Fibroblast of skin of back (primary cell): Measurements from ENCODE around the gene CLEC3A. TPM values are rescaled to one million over a fixed set of nuclear protein-coding genes. Genes with fewer than 3 reads are reported as not detected.
"Not testable (repeated sequence)": the region's sequence is repeated elsewhere in the genome, so short reads cannot be mapped to it uniquely, and the experiment has no call there.

ENCODE experiments used
- DNase-seq: peaks from one replicate; pipeline ENCODE4 v3.0.0-alpha.2; 2013
- polyA plus RNA-seq, 2 experiments: library from polyadenylated mRNA; unstranded; fragments of 120-200 nt; gene quantifications; one replicate each; pipeline ENCODE4 v1.2.1, GENCODE V29; 2013; ENCODE audit not compliant: insufficient read length in 2 of 2

Gene CLEC3A, protein sequence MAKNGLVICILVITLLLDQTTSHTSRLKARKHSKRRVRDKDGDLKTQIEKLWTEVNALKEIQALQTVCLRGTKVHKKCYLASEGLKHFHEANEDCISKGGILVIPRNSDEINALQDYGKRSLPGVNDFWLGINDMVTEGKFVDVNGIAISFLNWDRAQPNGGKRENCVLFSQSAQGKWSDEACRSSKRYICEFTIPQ
- polyA plus RNA-seq (2013, experiment 1 of 2; ENCODE audit: insufficient read length): not detected
- polyA plus RNA-seq (2013, experiment 2 of 2; ENCODE audit: insufficient read length): not detected

DNA sequence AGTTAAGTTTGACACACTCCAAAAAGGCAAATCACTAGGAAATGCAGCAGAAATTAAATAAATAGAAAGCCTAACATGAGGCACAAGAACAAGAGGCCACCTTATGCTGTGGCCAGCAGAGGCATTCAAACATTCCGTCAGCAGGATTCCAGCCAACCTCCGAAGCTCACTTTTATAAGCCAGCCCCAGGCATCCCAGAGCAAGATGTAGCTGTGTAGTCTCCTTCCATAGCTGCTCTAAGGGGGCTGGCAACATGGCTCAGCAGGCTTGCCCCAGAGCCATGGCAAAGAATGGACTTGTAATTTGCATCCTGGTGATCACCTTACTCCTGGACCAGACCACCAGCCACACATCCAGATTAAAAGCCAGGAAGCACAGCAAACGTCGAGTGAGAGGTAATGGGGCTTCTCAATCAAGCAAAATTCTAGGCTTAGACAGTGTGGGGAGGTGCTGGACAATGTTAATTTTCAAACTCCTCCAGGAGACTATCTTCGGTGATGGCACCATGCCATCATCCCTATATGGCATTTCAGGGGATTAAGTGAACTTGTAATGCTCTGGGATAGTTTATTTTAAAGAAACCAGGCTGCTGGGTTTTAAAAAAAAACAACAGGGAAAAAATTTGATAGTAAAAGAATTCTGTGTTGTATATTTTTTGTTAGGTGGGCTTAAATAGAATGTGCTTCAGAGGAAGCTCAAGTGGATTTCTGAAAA is at the start of gene CLEC3A:
Gene CLEC3A (plus strand): TSS at position 202 of the 714 bp plus-strand sequence. CDS start 79 bp downstream, at position 281.
- DNase-seq: no peak

DNA sequence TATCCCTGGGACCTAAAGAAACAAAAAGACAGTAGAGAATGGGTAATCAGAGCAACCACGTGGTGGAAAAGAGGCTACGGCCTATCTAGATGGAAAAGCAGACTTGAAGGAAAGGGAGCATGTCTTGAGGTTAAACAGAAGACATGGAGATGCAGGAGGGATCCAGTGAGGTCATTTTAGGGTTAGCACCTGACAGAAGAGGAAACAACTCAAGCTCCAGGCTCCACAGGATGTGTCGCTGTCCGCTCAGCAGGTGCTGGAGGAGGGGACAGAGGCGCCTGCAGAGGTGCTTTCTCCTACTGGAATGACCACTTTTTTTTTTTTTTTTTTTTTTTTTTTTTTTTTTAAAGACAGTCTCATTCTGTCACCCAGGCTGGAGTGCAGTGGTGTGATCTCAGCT is 47.5 kb upstream of the CLEC3A start:
- no peak for DNase-seq

DNA sequence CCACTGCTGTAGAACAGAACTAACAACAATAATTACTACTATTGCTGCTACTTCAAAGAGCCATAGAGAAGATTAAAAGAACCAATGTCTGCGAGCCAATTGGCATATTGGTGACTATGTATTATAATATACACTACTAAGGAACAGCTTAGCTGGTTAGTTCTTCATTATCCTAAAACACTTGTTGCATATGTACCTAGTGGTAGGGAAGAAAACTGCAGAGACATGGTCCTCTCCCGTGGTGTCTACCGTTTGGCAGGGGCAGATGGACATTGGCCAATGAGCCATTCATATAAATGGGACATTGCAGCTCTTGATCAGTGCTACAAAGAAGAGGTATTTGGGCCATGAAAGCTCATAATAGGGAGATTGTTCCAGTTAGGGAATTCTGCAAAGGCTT is 46.4 kb upstream of the CLEC3A start:
- no peak for DNase-seq

DNA sequence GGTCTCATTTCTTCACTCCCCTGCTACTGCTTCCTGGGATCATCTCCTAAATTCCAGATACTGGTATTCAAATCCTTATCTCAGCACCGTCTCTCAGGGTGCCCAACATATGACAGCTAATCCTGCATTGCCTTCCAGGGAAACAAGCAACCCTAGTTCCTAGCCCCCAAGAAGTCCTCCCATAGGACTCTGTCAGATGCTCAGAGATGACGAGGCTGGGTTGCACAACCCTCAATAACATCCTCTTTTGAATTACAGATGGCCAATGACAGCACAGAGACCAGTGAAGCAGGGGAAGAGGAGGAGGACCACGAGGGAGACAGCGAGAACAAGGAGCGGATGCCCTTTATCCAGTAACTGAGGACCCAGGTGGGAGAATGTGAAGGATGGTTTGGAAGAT is 45.0 kb upstream of the CLEC3A start:
- DNase-seq: no peak

DNA sequence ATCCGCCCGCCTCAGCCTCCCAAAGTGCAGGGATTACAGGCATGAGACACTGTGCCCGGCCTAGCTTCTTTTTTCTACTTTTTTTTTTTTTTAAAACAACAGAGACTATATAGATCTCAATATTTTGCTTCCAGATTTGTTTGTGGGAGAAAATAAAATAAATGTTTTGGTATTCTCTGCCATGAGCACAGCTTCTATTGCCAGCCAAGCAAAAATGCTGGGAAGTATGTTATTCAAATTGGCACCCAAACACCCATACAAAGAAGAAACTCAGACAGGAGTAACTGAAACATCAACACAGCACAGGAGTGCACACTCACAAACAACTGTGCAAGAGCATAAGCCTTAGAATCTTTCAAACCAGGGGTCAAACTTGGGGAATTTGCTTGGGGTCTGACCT is 37.2 kb upstream of the CLEC3A start:
- no peak for DNase-seq

DNA sequence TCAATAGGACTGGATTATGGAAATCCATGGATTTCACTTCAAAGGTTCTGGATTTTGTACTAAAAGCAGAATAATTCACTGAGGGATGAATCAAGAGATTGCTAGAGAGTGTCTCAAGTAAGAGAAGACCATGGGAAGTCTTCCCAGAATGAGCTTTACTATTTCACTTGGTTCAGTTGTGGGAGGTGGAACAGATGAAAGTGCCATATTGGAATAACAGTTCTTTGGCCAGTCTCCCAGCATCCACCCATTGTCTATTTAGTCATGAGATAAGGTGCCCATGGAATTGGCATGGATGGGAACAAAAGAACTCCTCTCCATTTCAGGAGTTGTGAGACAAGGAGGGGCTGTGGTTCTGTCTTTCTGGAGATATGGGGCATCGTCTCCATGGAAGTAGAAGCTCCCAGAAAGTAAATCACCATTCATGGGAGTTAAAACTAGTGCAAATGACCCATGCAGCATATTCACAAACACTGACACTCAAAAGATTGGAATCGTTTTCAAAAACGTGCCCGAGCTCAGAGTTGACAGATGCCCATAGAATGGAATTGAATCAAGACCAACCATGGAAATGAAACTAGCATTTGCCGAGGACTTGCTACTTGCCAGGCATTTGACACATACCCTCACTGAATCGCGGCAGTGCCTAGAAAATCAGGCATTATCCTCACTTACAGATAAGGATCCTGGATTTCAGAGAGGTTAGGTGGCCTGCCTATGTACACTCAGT is 36.2 kb upstream of the CLEC3A start:
- no peak for DNase-seq

DNA sequence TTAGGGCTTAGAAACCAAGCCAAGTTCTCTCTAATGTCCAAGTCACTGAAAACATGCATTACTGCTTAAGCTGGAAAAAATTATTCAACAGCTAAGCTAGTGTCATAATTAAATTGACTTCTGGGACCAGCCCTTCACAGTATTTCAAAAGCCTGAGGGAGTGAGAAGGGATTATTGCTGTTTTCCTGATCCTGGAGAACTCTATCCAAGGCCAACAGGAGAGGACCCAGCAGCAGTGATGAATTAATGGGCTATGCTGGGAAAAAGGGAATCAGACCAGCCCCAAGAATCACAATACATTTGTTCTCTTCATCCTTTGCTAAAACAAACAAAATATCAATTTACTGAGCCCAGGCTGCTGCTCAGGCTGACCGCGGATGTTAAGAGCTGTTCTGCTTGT is 34.5 kb upstream of the CLEC3A start:
- DNase-seq: no peak

DNA sequence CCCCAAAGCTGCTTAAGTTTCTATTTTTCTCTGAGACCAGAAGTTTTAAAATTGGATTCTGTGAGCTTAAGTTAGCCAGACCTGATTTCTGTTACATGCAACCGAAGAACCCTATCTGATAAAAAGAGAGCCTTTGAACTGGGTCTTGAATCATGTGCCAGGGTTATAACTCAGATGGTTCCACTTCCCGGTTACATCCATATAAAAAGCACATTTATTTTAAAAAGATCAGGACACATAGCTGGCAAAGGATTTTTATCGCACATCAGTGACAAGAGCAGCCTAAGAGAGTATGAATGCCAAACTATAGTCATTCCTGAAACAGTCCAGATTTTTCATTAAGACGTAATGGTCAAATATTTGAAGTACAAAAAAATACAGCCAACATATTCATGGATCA is 32.5 kb upstream of the CLEC3A start:
- DNase-seq: no peak

DNA sequence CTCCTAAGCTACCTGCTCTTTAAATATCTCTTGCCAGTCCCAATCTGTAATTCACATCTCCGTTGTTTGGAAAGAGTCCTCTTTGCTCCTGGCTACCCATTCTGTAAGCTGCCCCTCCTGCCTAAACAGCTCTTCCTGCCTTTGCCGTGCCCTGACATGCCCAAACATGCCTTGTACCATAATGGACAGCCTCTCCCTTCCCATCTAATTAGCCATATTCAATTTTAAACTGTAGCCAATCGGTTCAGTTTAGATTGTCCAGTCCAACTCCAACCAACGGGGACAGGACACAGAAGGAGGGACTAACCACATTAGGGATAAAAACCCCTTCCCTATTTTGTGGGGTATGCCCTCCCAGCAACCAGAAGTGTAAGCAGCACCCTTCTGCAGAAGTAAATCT is 30.6 kb upstream of the CLEC3A start:
- no peak for DNase-seq

DNA sequence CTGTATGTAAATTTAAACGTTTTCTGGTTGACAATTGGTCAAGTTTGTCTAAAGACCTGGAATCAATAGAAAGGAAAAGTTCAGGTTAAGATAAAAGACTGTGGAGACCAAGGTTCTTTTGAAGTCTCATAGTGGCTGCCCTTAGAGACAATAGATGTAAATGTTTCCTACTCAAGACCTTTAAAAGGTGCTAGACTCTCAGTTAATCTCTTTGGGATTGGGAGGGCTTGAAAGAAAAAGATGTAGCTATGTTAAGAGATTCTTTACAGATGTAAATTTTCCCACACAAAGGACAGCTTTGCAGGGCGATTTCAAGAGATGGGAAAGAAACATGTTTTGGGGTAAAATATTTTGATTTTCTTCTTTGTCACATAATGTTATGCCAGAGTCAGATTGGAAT is 30.0 kb upstream of the CLEC3A start:
- not testable (repeated sequence) for DNase-seq

DNA sequence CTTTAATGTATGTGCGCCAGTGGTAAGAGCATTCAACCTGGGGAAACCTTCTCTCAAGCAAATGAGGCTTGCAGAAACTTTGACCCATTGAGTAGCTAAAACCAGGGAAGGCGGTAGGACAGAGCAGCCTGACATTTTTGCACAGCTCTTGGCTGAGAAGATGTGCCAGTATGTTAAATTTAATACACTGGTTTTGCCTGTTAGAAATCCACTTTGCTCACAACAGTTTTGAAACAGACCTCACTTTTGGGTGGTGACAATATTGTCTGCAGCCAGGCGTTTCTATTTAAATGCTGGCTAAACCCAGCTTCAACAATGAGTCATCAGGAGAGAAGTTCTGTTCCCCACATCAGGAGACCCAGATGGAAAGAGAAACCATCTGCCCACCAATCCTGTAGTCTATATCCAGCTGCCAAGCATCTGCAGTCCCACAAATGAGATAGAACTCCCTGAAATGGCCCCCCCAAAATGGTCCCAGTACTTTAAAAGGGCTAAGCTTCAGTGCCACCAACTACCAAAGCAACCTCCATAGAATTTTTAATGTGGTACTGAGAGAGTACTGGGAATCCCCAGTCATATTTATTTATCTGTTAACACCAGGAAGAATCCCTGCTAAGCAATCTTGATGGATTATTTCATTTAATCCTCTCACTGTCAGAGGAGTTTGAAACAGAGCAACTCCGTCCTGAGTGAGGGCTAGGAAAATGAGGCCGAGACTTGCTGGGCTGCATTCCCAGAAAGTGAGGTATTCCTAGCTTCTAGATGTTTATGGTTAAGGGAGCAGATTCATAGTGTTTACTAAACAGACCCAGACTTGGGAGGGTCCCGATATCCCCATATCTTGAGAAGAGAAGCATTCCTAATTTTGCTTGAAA is 29.0 kb upstream of the CLEC3A start:
- peak; percentile 27 for DNase-seq

DNA sequence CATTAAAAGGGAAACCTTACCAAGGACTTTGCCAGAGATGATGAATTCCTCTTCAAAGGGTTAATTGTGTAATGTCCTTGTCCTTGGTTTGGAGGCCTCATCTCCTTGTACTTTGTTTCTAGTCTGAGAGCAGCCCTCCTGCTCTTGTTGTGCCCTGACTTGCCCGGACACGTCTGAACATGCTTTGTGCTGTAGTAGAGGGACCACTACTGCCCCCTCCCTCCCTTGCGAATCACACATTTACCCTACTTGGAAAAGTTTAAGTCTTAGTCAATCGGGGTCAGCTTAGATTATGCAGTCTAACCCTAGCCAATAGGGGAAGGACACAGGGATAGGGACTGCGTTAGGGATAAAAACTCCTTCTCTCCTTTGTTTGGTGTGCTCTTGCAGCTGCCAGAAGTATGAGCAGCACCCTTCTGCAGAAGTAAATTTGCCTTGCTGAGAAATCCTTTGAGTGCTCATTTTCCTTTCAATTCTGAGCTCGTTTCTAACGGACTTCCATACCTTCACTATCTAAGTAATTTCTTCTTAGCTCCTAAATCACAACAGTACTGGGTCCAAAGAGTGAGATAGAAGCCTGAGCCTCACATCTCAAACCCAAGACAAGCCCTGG is 26.4 kb upstream of the CLEC3A start:
- DNase-seq: no peak

DNA sequence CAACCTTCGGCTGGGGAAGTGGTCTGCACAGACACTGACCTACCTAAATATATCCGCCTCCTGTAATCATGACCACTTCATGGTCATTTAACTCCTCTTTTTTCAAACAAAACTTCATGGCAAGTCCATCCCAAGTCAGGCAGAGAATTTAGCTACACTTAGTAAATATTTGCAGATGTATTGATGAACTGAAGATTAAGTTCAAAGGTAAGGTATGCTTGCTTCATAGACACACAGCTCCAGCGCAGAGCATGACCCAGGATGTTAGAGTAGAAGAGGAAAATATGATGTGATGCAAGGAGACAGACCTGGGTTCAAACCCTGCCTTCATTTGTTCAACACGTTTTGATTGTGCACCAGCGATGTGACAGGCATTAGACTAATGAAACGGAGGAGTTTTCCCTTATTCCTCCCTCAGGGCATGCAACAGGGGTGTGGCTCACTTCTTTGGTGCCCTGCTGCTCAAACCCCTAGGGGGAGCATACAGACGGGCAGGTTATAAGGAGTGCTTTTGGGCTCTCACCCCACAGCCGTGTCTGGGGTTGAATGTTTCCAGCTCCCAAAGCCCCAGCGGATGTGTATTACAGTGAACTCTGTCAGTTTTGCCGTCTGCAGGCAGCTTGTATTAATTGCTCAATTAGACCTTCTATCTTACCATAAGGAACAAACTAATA is 23.9 kb upstream of the CLEC3A start:
- no peak for DNase-seq

DNA sequence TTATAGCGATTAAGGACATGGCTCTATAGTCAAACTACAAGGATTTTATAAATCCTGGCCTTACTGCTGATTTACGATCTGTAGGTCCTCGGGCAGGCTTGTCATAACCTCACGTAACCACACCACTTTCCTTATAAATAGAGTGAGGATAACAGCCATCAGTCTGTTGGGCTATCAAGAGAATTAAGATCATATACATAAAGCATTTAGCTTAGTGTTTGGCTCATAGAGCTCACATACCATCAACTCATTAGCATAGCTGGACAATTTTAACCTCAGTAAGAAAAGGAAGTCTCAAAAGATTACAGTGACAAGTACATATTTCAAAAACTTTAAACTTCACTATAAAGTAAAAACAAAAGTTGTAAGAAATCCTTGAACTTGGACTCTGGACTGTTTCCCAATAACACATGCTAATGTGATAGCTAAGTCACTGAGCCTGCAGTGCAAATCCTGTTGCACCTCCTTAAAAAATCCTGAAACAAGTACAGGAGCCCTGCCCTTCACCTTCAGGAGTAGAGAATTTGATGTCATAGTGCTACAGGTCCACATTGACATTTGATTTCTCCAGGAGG is 20.8 kb upstream of the CLEC3A start:
- DNase-seq: no peak

DNA sequence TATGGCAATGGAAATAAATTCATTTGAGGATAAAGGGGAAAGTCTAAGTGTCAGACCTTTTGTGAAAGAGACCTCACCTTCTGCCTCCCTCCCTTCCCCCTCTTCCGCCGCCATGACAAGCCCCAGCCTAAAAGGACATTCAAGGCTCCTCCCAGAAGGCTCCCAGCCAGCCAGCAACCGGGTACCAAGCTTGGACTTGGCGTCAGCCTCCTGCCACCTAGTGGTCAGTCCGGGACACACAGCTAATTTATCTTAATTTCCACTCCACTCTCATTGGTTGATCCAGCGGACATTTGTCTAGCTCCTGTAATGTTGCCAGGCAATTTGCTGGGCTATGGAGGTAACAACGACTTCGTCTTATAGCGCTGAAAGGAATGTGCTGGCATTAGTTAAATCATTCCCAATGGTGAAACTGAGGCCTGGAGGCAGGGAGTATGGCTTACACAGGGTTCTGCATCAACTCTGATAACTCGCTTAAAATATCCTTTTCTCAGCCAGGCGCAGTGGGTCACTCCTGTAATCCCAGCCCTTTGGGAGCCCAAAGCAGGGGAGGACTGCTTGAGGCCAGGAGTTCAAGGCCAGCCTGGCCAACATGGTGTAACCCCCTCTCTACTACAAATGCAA is 19.3 kb upstream of the CLEC3A start:
- DNase-seq: peak; percentile 75

DNA sequence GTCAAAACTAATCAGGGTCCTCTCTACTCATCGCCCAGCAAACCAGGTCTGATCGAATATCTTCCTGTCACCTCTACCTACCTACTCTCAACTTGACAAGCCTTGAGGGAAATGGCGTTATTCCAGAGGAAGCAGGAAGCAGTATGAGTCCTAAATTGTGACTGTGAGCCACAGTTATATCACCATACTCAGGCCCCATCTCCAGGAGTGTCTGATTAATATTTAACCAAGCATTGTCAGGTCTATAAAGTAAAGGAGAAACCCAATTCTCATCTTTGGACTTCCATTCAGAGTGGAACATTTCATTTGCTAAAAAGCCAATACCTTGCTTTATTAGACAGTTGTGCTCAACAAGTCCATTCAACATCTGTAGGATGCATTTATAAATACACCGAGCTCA is 17.8 kb upstream of the CLEC3A start:
- no peak for DNase-seq

DNA sequence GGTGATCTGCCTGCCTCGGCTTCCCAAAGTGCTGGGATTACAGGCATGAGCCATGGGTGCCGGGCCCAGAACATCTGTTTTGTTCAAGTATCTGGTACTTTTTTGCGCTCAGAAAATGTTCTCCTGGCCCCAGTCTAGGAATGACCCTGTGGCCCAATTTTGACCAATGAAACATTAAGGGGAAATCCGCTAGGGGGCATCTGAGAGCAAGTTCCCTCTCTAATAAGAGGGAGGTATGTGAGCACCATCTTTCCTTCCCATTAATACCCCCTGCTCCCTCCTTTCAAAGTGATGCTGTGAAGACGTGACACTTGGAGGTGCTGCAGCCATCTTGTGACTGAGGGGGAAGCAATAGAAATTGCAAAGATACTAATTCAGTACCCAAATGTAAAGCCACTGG is 16.5 kb upstream of the CLEC3A start:
- no peak for DNase-seq

DNA sequence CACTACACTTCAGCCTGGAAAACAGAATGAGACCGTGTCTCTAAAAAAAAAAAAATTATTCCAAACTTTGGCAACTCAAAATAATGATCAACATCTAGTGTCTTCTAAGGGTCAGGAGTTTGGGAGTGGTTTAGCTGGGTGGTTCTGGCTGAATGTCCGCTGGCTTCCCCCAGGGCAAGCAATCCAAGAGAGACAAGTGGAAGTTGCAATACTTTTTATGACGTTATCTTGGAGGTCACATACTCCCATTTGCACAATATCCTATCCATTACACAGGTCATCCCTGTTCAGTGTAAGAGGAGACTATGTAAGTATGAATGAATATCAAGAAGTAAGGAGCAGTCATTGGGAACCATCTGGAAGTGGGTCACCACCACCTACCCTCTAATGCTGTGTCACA is 15.2 kb upstream of the CLEC3A start:
- DNase-seq: no peak

DNA sequence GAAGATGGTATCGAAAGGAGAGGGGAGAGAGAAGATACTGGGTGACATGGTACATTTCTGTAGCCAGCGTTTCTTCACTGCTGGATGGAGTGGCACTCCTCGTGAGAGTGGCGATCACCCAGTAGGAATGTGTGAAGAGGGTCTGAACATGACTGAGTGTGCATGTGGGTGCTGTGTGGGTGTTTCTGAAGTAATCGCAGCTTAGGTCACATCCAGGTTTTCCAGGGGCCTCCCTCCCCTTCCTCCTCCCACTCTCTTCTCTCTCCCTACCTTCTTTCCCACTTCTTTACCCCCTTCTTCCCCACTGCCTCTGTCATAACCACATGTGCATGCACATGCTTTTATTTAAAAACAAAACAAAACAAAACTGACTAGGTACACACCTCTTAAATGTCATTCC is 1.8 kb downstream of the CLEC3A start:
- no peak for DNase-seq

DNA sequence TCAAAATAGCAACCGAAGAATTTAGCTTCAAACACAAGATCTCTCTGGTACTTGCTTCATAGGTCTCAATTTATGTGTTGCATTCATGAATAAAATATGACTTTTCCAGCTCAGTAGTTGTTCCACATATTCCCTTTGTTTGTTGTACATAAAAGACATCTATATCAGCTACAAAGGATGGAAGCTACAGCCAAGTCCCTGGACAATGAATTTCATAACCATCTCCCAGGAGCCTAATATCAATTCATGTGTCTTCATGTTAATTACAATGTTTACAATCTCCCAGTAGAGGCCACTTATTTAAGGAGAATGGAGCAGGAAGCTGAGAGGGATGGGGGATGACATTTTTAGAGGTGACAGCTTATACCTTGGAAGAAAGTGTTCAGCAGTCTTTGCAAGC is 3.3 kb downstream of the CLEC3A start:
- DNase-seq: no peak

DNA sequence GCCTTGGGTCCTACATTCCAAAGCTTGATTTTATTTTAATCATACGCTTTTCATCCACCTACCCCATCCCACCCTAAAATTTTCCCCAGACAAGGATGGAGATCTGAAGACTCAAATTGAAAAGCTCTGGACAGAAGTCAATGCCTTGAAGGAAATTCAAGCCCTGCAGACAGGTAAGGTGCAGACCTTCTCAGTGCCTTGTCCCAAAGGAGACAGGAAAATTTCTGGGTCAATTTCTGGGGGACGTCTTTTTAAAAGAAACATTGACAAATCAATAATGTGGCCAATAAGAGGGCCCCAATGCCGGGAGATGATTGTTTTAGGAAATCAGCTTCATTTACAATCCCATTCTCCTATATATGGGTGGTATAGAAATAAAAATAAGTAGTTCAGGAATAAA is 5.7 kb downstream of the CLEC3A start:
- DNase-seq: no peak
